Loucy (cell line): ENCODE data around the gene SUOX.

Experiments used
- CTCF ChIP-seq: fragments of 200-600 bp; sonication (generic); conservative IDR thresholded peaks from 2 replicates; pipeline ENCODE4 v1.5.1; 2014; ENCODE audit warnings: mild to moderate bottlenecking, antibody characterized with exemption, low read length
- EZH2phosphoT487 ChIP-seq: fragments of 200-600 bp; IDR thresholded peaks from 2 replicates; pipeline ENCODE4 v1.6.1; 2018; ENCODE audit warnings: antibody characterized with exemption, mild to moderate bottlenecking, moderate library complexity, borderline replicate concordance

GRCh38 chr12:55996201-55996714 is 818 bp upstream of the SUOX start:
- TF ChIP-seq CTCF: peak; percentile 98
- TF ChIP-seq EZH2phosphoT487: no peak
